SH-SY5Y (cell line): ENCODE data around the gene HOXA3.

Experiments used
- GATA2 ChIP-seq: IDR thresholded peaks from 2 replicates; pipeline ENCODE4 v1.6.1; 2011; ENCODE audit warnings: mild to moderate bottlenecking, low read depth, low read length
- GATA3 ChIP-seq: IDR thresholded peaks from 2 replicates; pipeline ENCODE4 v1.6.1; 2011; ENCODE audit warnings: low read depth, mild to moderate bottlenecking, low read length, moderate library complexity

GRCh38 chr7:27117887-27118491 lies 34.4 kb downstream of the HOXA3 start:
- TF ChIP-seq GATA3, result no peak
- TF ChIP-seq GATA2, result no peak
